ENCODE results near the gene ROR2. TPM values are rescaled to one million over a fixed set of nuclear protein-coding genes. Genes with fewer than 3 reads are reported as not detected.

ROR2 gene
- total RNA-seq, 1 donor from 2014 or later = 0.87 TPM

- intact Hi-C loops (cut with micrococcal nuclease) = no loop called here
- DNase-seq = no peak
Observed at GRCh38 chr9:91834740-91835139, 115.3 kb downstream of the ROR2 start.

GRCh38 chr9:91833878-91834255, 116.2 kb downstream of the ROR2 start:
- ATAC-seq = no peak
- intact Hi-C loops (cut with micrococcal nuclease) = no loop called here

More at GRCh38 chr9:91834740-91835139, 115.3 kb downstream of the ROR2 start:
- ATAC-seq = no peak

GRCh38 chr9:91833096-91833877, 116.7 kb downstream of the ROR2 start:
- intact Hi-C loops (cut with micrococcal nuclease) = no loop called here
- ATAC-seq (no peak), DNase-seq (no peak)

More at GRCh38 chr9:91833878-91834255, 116.2 kb downstream of the ROR2 start:
- DNase-seq = no peak

- no peak for DNase-seq
- no peak for ATAC-seq
- intact Hi-C loops (cut with micrococcal nuclease) = no loop called here
Observed at GRCh38 chr9:91832322-91832721, 117.7 kb downstream of the ROR2 start.

GRCh38 chr9:91825866-91826265, 124.2 kb downstream of the ROR2 start:
- intact Hi-C loops (cut with micrococcal nuclease) = no loop called here
- no peak for ATAC-seq
- DNase-seq = no peak

- DNase-seq (no peak), ATAC-seq (peak; percentile 27)
- intact Hi-C loops (cut with micrococcal nuclease) = no loop called here
Observed at GRCh38 chr9:91825422-91825821, 124.6 kb downstream of the ROR2 start.

GRCh38 chr9:91824601-91825305, 125.3 kb downstream of the ROR2 start:
- peak; percentile 86 for ATAC-seq
- peak; percentile 62 for DNase-seq
- intact Hi-C loops (cut with micrococcal nuclease) = no loop called here

GRCh38 chr9:91824151-91824550, 125.9 kb downstream of the ROR2 start:
- no peak for DNase-seq
- no peak for ATAC-seq
- intact Hi-C loops (cut with micrococcal nuclease) = no loop called here

GRCh38 chr9:91820949-91821880, 128.8 kb downstream of the ROR2 start:
- intact Hi-C loops (cut with micrococcal nuclease) = no loop called here
- no peak for ATAC-seq
- DNase-seq = no peak

GRCh38 chr9:91820126-91820750, 129.8 kb downstream of the ROR2 start:
- DNase-seq = no peak
- no peak for ATAC-seq
- intact Hi-C loops (cut with micrococcal nuclease) = no loop called here

GRCh38 chr9:91818647-91819403, 131.2 kb downstream of the ROR2 start:
- ATAC-seq (no peak), DNase-seq (no peak)
- intact Hi-C loops (cut with micrococcal nuclease) = no loop called here

GRCh38 chr9:91818225-91818585, 131.8 kb downstream of the ROR2 start:
- DNase-seq (no peak), ATAC-seq (no peak)
- intact Hi-C loops (cut with micrococcal nuclease) = no loop called here

- DNase-seq (no peak), ATAC-seq (no peak)
- intact Hi-C loops (cut with micrococcal nuclease) = no loop called here
Observed at GRCh38 chr9:91817493-91818224, 132.4 kb downstream of the ROR2 start.

- DNase-seq = no peak
- intact Hi-C loops (cut with micrococcal nuclease) = no loop called here
- no peak for ATAC-seq
Observed at GRCh38 chr9:91817106-91817492, 132.9 kb downstream of the ROR2 start.

- ATAC-seq (no peak), DNase-seq (no peak)
- intact Hi-C loops (cut with micrococcal nuclease) = no loop called here
Observed at GRCh38 chr9:91816356-91816755, 133.7 kb downstream of the ROR2 start.

- no peak for ATAC-seq
- DNase-seq = no peak
- intact Hi-C loops (cut with micrococcal nuclease) = no loop called here
Observed at GRCh38 chr9:91815896-91816295, 134.1 kb downstream of the ROR2 start.

- intact Hi-C loops (cut with micrococcal nuclease) = no loop called here
- no peak for ATAC-seq
Observed at GRCh38 chr9:91814753-91815152, 135.3 kb downstream of the ROR2 start.

GRCh38 chr9:91814201-91814600, 135.8 kb downstream of the ROR2 start:
- intact Hi-C loops (cut with micrococcal nuclease) = no loop called here
- DNase-seq (no peak), ATAC-seq (no peak)

More at GRCh38 chr9:91814753-91815152, 135.3 kb downstream of the ROR2 start:
- no peak for DNase-seq
